Fibroblast of lung (primary cell): ENCODE results near the gene ANP32B. TPM values are rescaled to one million over a fixed set of nuclear protein-coding genes. Genes with fewer than 3 reads are reported as not detected.

ENCODE experiments used
- DNase-seq, 2 donors: peaks; one replicate each; pipeline versions ENCODE4 v3.0.0 to v3.0.0-alpha.2; 2010; ENCODE audit warnings: low read depth in 2 of 2
- H2AFZ ChIP-seq: 2 replicates; pipeline ENCODE4 v1.5.1; 2012; ENCODE audit warnings: low read length, control low read depth, inconsistent platforms
- H3K27ac ChIP-seq: 2 replicates; pipeline ENCODE4 v1.5.1; 2011; ENCODE audit warnings: low read length, control low read depth; ENCODE audit not compliant: insufficient read depth
- H3K27me3 ChIP-seq: 2 replicates; pipeline ENCODE4 v1.5.1; 2011; ENCODE audit warnings: mild to moderate bottlenecking, low read length; ENCODE audit not compliant: control insufficient read depth, insufficient read depth
- H3K36me3 ChIP-seq: 2 replicates; pipeline ENCODE4 v1.5.1; 2011; ENCODE audit warnings: low read length; ENCODE audit not compliant: control insufficient read depth, insufficient read depth
- H3K4me1 ChIP-seq: 2 replicates; pipeline ENCODE4 v1.5.1; 2011; ENCODE audit warnings: low read length; ENCODE audit not compliant: control insufficient read depth, insufficient read depth; ENCODE audit errors: extremely low read depth
- H3K4me2 ChIP-seq: 2 replicates; pipeline ENCODE4 v1.5.1; 2011; ENCODE audit warnings: low read length, control low read depth; ENCODE audit not compliant: insufficient read depth; ENCODE audit errors: extremely low read depth
- H3K4me3 ChIP-seq, 4 experiments: fragments of 200-600 bp in 1 of 4; sonication (generic) in 1 of 4; replicated peaks in 1 of 4; 2 replicates each; pipeline ENCODE4 v1.5.1; 2011 to 2016; ENCODE audit warnings: low read length in 4 of 4, low read depth in 3 of 4, mild to moderate bottlenecking in 3 of 4, control low read depth in 2 of 4, inconsistent platforms in 1 of 4, mixed read lengths in 1 of 4; ENCODE audit not compliant: insufficient read depth in 1 of 4; ENCODE audit errors: control extremely low read depth in 1 of 4
- H3K79me2 ChIP-seq: 2 replicates; pipeline ENCODE4 v1.5.1; 2012; ENCODE audit warnings: mild to moderate bottlenecking, low read length, inconsistent platforms; ENCODE audit not compliant: control insufficient read depth, insufficient read depth
- H3K9ac ChIP-seq: 2 replicates; pipeline ENCODE4 v1.5.1; 2011; ENCODE audit warnings: mild to moderate bottlenecking, low read length, control low read depth; ENCODE audit not compliant: insufficient read depth
- H3K9me3 ChIP-seq: 2 replicates; pipeline ENCODE4 v1.5.1; 2012; ENCODE audit warnings: low read depth, low read length; ENCODE audit not compliant: control insufficient read depth, insufficient read depth
- H4K20me1 ChIP-seq: 2 replicates; pipeline ENCODE4 v1.5.1; 2011; ENCODE audit warnings: low read length; ENCODE audit not compliant: control insufficient read depth, insufficient read depth; ENCODE audit errors: extremely low read depth
- EZH2 ChIP-seq: IDR thresholded peaks from 2 replicates; pipeline ENCODE4 v1.5.1; 2012; ENCODE audit warnings: low read length, control low read depth, mild to moderate bottlenecking; ENCODE audit errors: missing control alignments
- polyA plus RNA-seq, 2 donors: library from polyadenylated mRNA; depleted of rRNA in 1 of 2; stranded (reverse) in 1 of 2; unstranded in 1 of 2; fragments of >200 nt; gene quantifications; 2 replicates each; pipeline ENCODE4 v1.2.1, GENCODE V29; 2011 to 2012; ENCODE audit warnings: missing spikeins in 1 of 2
- total RNA-seq: library from RNA; depleted of rRNA; stranded (reverse); fragments of >200 nt; gene quantifications from 2 replicates; pipeline ENCODE4 v1.2.1, GENCODE V29; 2014
- TF ChIP-seq, protein P1 (sequence below), 2 donors: IDR thresholded peaks in 1 of 2; conservative IDR thresholded peaks in 1 of 2; 1 replicate in 1 of 2; 2 replicates in 1 of 2; pipeline ENCODE4 v1.5.1; 2011 to 2012; ENCODE audit warnings: low read length in 2 of 2, control low read depth in 1 of 2, inconsistent platforms in 1 of 2, low read depth in 1 of 2, mild to moderate bottlenecking in 1 of 2

The ANP32B gene
- total and polyA plus RNA-seq, 2 donors (not counting 1 experiment from before 2014, with no cell fraction given): 16.7 to 62.0 TPM

GRCh38 chr9:97983589-97984187 lies 547 bp downstream of the ANP32B start:
- H3K36me3 ChIP-seq: no peaks in the 10 kb centered on the region
- no peaks in the 10 kb centered on the region for H3K27me3 ChIP-seq
- no peaks in the 10 kb centered on the region for H3K9me3 ChIP-seq
- H3K4me3 ChIP-seq: peak overlapping the region; percentile 64 to 91 (median 74)
- DNase-seq: peak; percentile 28 to 32
- peaks cover 44% of the 10 kb centered on the region for H3K79me2 ChIP-seq
- H3K27ac ChIP-seq: peak overlapping the region; percentile 89
- H4K20me1 ChIP-seq: no peaks in the 10 kb centered on the region
- no peak overlapping the region for H2AFZ ChIP-seq
- H3K4me2 ChIP-seq: no peak overlapping the region
- H3K9ac ChIP-seq: peak overlapping the region; percentile 91
- peaks cover 2% of the 10 kb centered on the region for H3K4me1 ChIP-seq
- TF ChIP-seq EZH2: no peak
- TF ChIP-seq, protein P1, sequence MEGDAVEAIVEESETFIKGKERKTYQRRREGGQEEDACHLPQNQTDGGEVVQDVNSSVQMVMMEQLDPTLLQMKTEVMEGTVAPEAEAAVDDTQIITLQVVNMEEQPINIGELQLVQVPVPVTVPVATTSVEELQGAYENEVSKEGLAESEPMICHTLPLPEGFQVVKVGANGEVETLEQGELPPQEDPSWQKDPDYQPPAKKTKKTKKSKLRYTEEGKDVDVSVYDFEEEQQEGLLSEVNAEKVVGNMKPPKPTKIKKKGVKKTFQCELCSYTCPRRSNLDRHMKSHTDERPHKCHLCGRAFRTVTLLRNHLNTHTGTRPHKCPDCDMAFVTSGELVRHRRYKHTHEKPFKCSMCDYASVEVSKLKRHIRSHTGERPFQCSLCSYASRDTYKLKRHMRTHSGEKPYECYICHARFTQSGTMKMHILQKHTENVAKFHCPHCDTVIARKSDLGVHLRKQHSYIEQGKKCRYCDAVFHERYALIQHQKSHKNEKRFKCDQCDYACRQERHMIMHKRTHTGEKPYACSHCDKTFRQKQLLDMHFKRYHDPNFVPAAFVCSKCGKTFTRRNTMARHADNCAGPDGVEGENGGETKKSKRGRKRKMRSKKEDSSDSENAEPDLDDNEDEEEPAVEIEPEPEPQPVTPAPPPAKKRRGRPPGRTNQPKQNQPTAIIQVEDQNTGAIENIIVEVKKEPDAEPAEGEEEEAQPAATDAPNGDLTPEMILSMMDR (conservative IDR thresholded peaks at IDR 0.05 in 1 of 2, IDR thresholded peaks at IDR 0.05 in 1 of 2; ENCODE audit: low read depth in 1 of 2, low read length in 2 of 2): no peak

DNA sequence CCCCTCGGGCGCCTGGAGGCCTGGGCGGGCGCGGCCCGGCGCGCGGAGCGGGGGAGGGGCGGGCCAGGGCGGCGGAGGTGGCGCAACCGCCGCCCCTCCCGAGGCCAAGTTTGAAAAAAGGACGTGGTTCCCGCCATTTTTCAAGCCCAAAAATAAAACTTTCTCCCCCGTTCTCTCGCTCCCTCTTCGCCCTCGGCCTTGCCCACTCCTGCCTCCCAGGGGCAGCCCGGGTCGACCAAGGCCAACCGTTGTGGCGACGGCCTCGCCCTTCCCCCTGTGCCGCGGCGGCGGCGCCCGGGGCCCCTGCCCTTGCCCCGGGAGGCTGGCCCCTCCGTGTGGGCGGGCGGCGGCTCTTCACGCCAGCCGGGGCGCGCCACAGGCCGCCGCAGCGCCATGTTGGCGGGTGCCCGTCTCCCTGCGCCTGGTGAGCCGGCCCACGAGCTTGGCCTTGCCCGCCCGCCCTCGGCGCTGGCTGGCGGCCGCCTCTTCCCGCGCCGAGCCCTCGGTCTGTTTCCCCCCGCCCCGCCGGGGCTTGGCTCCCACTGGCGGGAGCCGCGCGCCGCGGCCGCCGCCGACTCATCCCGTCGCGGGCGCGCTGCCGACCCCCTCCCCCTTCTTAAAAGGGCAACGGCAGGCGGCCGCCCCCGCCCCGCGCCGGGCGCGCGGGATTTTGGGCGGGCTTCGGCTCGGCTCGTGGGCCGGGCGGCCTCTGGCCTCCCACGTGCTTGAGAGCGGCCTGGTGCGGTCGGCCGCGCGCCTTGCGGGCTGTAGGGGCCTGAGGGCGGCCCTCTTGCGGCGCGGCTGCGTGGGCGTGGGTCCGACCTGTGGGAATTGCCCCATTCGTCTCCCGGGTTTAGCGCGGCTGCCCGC lies 1.3 kb downstream of the ANP32B start:
- Histone ChIP-seq H3K4me1 (peaks cover 2% of the 10 kb centered on the region), H3K79me2 (peaks cover 51% of the 10 kb centered on the region), H2AFZ (no peak overlapping the region), H3K4me2 (peak overlapping the region; percentile 77), H3K4me3 (peak overlapping the region; percentile 33 to 91 (median 64)), H4K20me1 (no peaks in the 10 kb centered on the region), H3K9ac (peak overlapping the region; percentile 91), H3K9me3 (no peaks in the 10 kb centered on the region), H3K27me3 (no peaks in the 10 kb centered on the region), H3K36me3 (no peaks in the 10 kb centered on the region), H3K27ac (peak overlapping the region; percentile 79)
- peak; percentile 75 to 81 for DNase-seq
- TF ChIP-seq, protein P1 (conservative IDR thresholded peaks at IDR 0.05 in 1 of 2, IDR thresholded peaks at IDR 0.05 in 1 of 2; ENCODE audit: low read depth in 1 of 2, low read length in 2 of 2): no peak
- no peak for TF ChIP-seq EZH2
